LoVo (cell line): ENCODE measurements around the gene PLEKHG2.

Experiments
- DNase-seq: peaks from one replicate; pipeline ENCODE4 v3.0.0-alpha.2; 2016; ENCODE audit warnings: low spot score

The PLEKHG2 gene

GRCh38 chr19:39385629-39386411 lies 26.6 kb upstream of the PLEKHG2 start:
- no peak for DNase-seq

- no peak for DNase-seq
These were observed 25.9 kb upstream of the PLEKHG2 start for GRCh38 chr19:39386557-39386956.

- no peak for DNase-seq
These were observed 23.8 kb upstream of the PLEKHG2 start for GRCh38 chr19:39388657-39389056.

DNA sequence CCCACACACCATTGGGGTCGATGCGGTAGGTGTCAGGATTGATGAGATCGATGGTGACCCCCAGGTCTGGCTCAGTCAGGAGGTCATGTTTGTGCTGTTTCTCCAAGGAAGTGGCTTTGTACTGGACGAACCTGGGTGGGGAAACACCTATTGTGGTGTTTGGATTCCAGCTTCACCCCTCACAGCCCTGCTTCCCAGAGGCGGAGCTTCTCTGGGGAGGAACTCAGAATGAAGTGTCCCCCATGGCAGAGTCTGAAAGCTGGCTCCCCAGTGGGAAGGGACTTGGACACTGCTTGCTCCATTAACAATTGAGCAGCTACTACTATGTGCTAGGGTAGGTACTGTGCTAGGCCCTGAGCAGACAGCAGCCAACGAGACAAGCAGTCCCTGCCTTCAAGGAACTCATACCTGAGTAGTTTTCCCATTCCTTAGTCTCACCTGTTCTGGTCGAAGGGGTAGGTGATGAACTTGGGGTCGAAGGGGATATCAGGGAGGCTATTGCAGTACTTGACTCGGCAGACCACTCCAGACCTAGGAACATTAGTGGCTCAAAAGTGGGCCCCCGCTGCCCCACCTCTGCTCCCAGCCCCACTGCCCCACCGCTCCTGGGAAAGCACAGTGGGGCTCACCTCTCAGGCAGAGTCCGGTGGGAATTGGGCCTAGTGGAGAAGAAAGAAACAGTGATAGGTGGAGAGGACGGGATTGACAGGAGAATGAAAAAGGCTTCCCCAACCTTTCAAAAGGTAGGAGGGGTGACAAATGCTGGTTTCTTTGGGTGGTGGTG lies 22.6 kb upstream of the PLEKHG2 start:
- no peak for DNase-seq

- peak; percentile 71 for DNase-seq
These were observed 22.1 kb upstream of the PLEKHG2 start for GRCh38 chr19:39390451-39390750.

DNA sequence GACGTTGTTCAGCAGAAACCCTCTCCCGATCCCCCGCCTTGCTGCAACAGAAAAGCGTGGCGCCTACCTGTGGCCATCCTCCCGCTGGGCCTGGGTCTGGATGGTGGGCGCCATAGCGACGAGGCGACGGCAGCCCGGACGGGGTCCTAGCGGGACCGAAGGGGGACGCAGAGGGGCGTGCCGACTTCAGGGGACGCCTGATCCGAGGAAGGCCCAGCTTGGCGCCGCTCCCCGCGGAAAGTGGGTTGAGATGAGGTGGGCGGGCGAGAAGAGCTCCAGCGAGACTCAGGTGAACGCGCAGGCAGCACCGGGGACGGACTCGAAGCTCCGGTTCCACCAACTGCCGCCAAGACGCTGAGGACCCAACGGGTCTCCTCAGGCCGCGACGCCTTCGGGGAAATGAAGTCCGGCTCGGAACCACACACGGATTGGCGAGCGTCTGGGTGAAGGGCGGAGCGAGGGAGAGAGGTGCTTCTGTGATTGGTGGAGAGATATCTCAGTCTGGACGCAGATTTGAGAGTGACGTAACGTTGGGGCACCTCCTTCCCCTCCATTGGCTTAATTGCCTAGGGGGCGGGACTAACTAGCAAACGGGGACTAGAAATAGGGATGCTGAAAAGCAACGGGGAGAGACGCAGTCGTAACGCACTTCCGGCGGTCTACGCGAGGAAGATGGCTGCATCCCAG lies 21.6 kb upstream of the PLEKHG2 start, which contains the start of the genes MED29 and PAF1:
Gene MED29, plus strand, starts transcription at position 628 of the 687 bp plus-strand sequence. Its CDS starts 45 bp downstream, at position 673.
Gene PAF1, minus strand, starts transcription at position 356 of the 687 bp plus-strand sequence. Its CDS starts 242 bp downstream, at position 114.
- peak; percentile 99 for DNase-seq

- DNase-seq, result peak; percentile 88
These were observed 14.8 kb upstream of the PLEKHG2 start for GRCh38 chr19:39397360-39398296.

- DNase-seq, result peak; percentile 86
These were observed 14.1 kb upstream of the PLEKHG2 start for GRCh38 chr19:39398297-39398864.

DNA sequence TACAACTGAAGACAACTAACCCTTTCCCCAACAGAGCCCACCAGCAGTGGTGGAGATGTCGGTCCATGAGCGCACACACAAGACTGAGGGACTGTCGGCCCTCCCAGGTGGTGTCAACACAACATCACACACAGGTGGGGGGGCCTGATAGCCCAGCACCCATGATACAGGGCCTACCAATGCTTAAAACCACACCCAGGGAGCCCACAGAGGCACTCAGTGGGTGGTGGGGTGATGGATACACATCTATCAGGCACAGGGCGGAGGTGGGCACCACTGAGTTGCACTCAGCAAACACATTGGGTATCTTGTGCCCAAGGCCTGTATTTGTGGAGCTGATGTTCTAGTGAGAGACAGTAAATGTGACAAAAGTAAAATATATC lies 12.8 kb upstream of the PLEKHG2 start:
- no peak for DNase-seq

- no peak for DNase-seq
These were observed 12.4 kb upstream of the PLEKHG2 start for GRCh38 chr19:39400061-39400460.

DNA sequence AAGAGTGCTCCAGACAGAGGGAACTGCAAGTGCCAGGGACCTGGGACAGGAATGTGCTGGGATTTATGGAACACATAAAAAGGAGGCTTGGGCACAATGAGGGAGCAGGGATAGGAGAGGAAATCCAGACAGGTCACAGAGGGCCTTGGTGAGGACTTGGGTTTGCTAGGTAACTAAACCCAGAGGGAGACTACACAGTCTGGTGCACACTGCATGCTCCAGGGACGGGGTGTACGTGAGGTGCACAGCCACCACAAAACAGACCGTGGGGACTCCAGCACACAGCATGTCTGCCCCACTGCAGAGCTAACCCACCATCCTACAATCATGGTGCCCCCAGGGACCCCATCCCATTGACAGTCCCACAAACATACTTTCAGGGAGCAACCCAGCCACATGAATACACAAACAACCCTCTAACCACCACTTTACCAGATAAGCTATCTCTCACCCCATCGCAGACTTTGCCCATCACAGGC lies 11.4 kb upstream of the PLEKHG2 start:
- DNase-seq, result no peak

- peak; percentile 74 for DNase-seq
These were observed 10.7 kb upstream of the PLEKHG2 start for GRCh38 chr19:39401549-39402345.

DNA sequence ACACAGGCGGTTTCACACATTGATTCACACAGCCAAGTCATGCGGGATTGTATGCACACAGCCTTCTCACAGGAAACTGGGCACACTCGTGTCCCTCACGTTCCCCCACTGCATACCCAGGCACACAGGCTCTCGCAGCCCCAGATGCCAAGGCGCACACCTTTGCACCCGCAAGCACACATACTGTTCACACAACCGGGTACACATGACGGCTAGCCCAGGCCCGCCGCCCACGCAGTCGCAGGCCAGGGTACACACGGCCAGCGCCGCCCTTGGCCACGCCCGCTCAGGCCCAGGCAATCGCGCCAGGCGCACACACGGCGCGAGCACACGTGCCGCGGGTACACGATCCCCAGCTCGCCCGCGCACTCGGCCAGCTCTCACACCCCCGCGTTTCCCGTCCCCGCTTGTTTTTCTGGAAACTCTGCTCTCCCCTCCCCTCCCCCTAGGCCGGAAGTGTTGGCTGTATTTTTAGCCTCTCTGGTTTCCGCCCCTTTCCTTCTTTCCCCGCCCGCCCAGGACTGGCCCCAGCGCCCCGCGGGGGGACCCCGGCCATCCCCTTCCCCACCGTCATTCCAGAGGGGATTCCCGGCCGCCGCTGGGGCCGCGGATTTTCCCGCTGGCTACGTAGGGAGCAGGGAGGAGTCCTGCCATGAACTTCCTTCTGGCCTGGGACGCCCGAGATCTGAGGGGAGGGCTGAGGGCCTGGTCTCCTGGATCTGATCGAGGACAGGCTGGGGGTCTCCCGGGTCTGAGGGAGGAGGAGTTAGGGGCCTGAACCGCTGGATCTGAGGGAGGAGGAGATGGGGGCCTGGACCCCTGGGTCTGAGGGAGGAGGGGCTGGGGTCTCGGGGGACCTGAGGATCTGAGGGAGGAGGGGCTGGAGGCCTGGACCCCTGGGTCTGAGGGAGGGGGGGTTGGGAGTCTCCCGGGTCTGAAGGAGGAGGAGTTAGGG lies 9.8 kb upstream of the PLEKHG2 start:
- peak; percentile 69 for DNase-seq

DNA sequence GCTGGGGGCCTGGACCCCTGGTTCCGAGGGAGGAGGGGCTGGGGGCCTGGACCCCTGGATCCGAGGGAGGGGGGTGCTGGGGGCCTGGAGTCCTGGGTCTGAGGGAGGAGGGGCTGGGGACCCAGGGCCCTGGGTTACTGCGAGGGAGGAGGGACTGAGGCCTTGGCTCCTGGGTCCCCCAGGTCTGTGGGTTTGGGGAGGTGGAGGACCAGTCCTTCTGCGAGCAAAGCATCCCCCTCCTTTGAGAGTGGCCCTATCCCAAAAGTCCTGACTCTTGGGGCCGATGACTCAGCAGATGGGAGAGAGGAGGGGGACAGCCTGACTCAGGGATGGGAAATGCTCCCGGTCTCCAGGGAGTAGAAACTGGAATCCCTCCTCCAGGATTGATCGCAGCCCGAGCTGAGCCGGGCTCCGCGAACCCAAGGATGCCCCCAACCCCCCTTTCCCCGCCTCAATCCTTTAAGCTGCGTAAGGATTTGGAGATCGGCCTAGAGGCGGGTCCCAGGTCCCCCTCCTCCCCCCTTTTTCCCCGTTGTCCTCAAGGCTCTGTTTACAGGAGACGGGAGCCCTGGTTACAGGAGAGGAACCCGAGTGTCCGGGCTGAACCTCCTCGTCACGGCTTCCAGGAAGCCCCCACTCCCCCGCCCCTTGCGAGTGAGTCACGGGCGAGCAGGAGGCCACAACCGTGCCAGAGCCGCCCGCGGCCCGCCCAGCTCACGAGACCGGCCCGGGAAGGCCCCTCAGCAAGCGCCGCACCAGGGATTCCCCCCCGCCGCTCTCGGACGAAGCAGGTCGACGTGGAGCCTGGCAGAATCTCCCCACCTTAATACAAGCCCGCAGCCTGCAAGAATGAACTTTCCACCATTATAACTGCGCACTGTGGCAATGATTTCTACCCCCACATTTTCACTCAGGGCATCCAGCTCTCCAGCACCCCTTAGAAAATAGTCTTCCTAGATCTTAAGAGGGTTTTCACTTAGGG lies 8.8 kb upstream of the PLEKHG2 start:
- peak; percentile 79 for DNase-seq

DNA sequence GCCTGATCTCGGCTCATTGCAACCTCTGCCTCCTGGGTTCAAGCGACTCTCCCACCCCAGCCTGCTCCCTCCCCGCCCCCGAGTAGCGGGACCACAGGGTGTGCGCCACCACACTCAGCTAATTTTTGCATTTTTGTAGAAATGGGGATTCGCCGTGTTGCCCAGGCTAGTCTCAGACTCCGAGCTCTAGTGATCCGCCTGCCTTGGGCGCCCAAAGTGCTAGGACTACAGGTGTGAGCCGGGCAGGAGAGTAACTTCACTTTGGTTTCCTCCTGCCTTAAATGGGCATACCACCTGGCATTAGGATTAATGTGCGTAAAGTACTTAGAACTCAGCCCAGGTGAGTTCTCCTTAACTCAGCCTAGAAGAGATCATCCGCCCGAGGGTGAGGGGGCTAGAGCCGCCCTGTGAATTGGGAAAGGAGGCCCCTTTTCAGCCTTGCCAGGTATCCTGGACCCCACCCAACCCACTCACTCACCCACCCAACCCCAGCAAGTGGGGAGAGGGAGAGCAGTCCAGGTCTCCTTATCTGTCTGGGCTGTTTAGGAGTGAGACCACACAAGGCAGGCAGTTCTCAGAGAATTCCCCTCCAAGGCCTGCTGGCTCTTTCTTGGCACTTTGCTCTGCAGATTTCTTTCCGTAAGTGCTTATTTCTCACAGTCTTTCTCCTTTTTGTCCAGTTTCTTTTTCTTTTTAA lies 7.1 kb upstream of the PLEKHG2 start:
- no peak for DNase-seq

DNA sequence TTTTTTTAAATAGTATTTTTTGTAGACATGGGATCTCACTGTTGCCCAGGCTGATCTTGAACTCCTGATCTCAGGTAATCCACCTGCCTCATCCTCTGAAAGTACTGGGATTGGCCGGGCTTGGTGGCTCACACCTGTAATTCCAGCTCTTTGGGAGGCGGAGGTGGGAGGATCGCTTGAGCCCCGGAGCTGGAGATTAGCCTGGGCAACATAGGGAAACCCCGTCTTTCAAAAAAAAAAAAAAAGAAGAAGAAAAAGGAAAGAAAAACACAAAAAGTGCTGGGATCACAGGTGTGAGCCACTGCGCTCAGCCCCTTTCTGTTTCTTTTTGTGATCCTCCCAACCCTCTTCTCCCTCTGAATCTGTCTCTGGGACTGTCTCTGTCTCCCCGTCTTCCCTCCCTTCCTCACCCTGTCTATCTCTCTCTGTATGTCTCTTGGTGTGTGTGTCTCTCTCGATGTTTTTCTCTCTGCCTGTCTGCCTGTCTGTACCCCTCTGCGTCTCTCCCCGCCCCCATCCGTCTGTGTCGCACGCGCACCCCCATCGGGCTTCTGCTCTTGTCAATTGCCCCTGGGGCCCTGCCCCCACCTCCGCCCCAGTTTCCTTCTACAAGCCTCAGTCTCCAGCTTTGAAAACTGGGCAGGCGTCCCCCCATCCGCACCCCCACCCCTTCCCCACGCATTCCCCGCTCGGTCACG lies 6.4 kb upstream of the PLEKHG2 start:
- no peak for DNase-seq
